Globus pallidus (tissue), 1 donor: ENCODE results near the gene DOP1A.

Source experiments
- DNase-seq: peaks from one replicate; pipeline ENCODE4 v3.0.0-alpha.2; 2015; ENCODE audit warnings: low spot score

DOP1A gene, protein sequence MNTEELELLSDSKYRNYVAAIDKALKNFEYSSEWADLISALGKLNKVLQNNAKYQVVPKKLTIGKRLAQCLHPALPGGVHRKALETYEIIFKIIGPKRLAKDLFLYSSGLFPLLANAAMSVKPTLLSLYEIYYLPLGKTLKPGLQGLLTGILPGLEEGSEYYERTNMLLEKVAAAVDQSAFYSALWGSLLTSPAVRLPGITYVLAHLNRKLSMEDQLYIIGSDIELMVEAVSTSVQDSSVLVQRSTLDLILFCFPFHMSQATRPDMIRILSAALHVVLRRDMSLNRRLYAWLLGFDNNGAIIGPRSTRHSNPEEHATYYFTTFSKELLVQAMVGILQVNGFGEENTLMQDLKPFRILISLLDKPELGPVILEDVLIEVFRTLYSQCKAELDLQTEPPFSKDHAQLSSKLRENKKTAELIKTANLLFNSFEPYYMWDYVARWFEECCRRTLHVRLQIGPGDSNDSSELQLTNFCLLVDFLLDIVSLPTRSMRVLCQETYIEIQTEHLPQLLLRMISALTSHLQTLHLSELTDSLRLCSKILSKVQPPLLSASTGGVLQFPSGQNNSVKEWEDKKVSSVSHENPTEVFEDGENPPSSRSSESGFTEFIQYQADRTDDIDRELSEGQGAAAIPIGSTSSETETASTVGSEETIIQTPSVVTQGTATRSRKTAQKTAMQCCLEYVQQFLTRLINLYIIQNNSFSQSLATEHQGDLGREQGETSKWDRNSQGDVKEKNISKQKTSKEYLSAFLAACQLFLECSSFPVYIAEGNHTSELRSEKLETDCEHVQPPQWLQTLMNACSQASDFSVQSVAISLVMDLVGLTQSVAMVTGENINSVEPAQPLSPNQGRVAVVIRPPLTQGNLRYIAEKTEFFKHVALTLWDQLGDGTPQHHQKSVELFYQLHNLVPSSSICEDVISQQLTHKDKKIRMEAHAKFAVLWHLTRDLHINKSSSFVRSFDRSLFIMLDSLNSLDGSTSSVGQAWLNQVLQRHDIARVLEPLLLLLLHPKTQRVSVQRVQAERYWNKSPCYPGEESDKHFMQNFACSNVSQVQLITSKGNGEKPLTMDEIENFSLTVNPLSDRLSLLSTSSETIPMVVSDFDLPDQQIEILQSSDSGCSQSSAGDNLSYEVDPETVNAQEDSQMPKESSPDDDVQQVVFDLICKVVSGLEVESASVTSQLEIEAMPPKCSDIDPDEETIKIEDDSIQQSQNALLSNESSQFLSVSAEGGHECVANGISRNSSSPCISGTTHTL (N-terminal part only)

DNA sequence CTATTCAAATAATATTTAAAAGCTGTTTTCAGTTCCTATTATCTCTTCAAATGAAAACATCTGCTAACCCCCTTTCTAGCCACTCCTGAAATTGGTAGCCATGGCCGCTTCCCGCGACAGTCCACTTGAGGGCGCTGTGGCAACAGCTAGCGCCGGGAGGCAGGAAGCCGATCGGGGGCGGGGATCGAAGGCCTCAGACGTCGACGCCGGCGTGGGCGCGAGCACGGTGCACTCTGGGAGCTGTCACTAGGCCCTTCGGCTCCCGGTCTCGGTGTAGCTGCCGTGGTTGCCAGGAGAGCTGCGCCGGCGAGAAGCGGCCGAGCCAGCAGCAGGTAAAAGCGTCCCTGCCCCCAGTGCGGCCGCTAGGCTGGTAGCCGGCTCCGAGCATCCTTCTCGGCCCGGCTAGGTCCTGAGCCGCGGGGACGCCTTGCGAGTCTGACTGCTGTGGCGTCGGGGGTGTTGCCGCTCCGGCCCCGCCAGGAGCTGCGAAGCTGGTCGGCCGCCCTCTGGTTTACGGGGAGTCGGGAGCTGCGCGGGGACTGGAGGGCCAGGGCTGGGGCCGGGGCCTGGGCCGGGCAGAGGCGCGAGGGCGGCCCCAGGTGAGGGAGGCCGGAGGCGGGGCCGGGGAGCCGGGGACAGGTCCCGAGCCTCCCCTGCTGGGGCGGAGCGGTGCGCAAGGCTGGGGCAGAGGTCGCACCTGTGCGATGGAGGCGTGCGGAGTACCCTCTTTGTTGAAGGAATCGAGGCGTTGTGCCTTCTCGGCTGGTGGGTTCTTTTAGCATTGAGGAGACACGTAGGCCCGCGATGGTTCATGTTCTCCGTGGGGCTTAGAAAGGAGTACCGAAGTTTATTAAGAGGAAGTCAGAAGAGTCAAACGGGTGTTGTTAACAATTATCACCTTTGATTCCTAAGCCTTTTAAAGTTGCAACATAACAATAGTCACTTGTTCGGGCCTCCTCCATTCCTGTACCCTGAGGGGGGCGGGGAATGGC, at the start of gene DOP1A:
DOP1A (plus strand) TSS at position 224 of the 992 bp plus-strand sequence. CDS start 29,307 bp downstream, outside the sequence.
- peak; percentile 92 for DNase-seq

DNA sequence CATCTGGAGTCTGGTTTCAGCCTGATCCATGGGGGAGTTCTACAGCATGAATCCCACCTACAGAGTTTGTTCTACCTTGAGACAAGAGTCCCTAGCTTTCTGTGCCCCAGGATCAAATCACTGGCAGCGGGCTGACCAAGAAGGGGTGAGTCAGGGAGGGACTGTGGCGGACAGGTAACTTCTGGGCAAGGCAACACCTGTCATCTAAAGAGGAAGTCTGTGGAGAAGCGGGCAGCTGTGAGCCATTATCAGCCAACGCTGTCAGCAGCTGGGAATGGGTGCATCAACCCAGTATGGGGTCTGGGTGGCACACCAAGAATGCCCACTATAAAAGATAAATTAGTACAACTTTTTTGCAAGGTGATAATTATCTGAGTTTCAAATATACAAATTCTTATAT, 47.7 kb upstream of the DOP1A start:
- DNase-seq = no peak

DNA sequence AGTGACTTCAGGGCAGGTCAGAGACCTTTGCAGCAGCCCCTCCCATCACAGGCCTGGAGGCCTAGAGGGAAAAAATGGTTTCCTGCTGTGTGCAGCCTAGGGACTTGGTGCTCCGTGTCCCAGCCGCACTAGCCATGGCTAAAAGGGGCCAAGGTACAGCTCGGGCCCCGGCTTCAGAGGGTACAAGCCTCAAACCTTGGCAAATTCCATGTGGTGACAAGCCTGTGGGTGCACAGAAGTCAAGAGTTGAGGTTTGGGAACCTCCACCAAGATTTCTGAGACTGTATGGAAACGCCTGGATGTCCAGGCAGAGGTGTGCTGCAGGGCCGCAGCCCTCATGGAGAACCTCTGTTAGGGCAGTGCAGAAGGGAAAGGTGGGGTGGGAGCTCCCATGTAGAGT, 35.8 kb upstream of the DOP1A start:
- DNase-seq = no peak

DNA sequence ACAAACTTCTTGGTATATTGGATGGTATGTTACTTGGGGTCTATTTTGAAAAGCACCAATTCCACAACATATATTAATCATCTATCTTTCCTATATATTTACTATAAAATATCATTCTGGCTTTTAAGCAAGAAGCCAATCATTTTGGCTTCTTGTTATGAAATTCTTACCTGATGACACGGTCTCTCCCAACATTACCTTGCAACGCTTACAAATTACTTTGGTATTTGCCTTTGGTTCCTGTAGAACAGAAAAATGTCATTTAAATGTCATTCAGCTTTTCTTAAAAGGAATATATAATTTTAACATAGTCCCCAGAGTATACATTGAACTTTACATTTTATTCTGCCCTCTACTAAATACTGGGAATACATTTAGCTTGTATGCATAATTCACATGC, 29.2 kb upstream of the DOP1A start:
- no peak for DNase-seq

DNA sequence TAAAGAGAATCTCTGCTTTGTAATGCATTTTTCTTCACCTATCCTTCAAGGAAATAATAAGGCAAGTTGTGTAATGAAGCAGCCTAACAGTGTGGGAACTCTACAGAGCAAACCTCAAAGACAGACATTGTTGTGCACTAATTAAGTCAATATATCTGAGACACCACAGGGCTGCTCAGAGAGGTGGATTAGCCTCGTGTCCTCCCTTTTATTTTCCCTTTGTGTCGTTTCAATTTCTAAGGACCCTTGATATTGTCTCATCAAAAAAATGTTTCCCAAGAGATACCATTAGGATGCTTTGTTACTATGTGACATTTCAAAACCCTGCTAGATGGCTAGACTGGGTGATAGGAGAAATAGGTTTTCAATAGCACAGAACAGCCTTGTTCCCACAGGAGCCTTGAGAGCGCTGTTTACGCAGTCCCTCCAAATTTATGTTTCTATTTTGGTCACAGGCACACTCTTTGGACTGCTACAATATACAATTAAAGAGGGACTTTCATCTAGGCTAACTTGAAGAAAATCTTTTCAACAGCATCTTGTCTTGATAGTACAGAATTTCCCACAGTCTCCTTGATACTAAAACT, 24.9 kb upstream of the DOP1A start:
- no peak for DNase-seq

DNA sequence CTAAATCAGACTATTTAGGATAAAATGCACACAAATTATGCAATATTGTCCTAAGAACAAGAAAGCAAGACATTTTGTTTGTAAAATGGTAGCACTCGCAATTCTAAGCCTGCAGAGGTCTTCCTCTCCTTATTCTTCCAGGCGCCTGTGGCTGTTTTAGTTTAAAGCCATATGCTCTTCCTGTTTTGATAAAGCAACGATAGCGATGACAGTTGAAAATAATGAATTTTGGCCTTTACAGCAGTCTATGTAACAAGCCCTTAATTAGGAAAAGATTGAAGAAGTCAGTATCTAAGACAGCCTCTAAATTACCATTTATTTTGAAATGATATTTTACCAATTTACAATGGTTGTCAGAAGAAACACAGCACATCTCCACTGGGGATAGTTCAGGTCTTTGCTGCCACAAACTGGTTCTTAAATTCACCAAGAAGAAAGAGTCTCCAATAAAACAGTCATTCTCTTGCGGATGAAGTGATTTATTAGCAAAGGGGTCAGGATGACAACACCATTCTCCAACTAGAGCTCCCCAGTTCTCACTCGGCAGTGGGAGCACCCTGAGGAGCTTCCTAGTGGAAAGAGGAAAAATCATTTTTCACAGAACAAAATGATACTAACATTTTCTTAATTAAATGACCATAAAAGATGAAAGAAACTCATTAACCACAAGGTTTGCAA, 23.2 kb upstream of the DOP1A start:
- no peak for DNase-seq

DNA sequence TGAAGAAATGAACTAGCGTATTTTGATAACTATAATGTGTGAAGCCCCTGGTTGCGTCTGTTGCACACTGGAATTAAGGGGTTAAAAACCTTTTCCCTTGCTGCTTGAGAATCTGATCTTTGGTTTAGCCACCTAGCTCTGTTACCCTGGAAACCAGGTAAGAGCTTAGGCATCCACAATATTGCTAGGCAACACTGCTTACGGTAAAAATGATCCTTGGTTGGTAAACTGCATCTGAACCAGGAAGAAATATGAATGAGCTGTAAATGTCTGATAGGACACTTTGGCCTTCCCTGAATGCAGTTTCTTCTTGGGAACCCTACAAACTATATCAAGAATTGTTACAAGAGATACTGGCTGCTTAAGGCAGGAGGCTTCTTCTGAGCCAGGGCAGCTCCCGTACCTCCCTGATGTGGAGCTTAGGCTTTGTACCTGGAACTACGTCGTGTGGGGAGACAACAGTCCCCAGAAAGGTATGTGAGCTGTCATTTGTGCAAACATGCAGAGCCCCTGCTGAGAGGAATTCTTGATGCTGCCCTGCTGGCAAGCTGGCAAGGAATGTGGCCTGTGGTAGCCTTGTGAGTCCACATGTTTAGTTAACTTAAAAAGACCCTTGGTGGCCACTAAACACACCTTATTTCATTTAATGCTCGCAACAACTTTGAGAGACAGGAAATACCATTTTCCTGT, 20.3 kb upstream of the DOP1A start:
- no peak for DNase-seq

DNA sequence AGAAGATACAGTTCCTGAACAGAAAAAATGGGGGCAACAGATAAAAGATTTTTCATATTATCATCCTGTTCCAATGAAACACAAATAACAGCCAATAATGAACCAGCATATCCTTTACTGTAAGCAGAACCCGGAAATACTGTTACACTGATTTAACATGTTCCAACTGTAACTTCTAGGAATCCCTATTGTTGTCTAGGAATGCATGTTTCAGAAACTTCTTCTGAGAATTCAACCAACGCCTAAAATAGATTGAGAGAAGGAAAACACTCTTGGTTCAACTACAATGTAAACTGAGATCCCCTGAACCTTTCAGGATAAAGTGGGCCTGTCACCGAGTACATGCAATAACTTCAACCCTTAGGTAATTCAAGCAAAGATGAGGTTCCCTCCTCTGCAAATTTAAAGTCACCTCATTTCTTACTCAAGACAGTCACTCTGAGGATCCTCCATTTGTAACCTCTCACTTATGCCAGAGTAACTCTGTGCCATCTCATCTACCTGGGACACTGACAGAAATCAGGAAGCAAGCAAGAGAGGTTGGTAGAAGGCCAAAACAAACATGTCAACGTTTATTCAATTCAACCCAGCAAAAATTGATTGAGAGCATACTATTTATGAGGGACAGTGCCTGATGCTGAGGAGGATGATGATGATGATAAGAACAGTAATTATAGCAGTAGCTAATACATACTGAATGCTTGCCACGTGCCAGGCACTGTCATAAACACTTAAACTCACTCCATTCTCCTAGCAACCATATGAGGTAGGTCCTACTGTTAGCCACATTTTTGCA, 15.9 kb upstream of the DOP1A start:
- DNase-seq = no peak

DNA sequence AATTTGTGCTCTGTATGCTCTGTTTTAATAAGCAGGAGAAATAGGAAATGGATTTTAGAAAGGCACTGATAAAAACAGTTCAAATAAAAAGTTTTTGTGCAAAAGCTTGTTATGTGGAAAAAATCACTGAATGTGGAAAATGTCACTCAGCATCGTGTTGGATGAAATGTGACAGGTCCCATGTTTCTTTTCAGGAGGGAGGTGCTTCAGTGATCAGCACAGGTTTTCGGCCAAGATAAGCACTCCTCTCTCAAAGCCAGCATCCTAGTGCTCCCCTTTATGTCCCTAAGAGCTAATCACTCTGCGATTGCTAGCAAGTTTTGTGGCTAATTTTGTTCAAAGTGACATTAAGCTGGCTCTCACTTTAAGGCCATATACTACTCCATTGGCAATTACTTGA, 13.8 kb upstream of the DOP1A start:
- no peak for DNase-seq

DNA sequence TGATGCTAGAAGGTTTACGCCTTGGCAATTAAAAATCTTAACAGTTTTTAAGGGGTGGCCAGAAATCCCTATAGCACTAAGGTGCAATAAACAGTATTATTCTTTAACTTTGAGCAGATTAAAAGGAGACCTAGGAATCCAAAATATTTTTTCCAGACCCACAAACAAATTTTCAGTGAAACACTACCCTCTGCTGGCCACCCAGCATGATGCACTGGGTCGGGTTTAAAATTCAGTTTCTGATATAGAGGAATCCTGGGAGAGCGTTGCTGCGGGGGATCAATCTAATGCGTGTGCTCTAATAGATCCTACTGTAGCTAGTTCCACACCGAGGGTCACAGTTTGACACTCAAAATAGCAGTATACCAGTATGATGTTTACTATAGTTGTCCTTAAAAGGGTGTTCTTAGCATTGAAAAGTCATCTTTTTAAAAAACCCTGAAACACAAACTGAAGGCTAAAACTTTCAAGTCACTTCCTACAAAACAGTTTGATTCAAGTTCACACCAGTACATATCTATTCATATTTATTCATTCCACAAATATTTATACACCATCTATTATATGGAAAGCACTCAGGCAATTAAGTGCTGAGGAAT, 12.0 kb upstream of the DOP1A start:
- DNase-seq = peak; percentile 38

DNA sequence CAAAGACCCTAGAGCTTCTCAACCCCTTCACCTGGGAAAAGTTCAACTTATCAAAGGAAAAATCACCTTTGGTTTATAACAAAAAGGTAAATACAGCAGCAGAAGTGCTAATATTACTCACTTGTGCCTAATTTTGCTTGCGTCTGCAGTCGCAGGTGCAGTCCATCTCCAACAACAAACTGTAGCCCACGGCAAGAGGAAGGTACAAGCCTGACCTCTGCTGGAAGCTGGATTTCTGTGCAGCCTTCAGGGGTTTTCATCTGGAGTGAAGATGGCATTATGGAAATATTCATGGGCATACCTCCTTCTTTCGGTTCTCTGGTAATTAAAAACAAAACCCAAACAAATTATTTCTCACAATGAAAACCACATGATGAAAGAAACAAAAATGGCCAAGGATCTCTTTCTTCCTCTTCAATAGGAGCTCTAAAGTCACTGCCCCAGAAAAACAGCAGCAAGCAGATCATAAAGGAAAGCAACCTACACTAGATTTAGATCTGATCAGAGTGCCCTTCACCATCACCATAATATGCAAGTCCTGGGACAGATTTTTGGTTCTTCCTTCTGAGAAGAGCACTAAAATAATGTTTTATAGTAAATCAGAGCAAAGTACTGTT, 9.7 kb upstream of the DOP1A start:
- peak; percentile 33 for DNase-seq

DNA sequence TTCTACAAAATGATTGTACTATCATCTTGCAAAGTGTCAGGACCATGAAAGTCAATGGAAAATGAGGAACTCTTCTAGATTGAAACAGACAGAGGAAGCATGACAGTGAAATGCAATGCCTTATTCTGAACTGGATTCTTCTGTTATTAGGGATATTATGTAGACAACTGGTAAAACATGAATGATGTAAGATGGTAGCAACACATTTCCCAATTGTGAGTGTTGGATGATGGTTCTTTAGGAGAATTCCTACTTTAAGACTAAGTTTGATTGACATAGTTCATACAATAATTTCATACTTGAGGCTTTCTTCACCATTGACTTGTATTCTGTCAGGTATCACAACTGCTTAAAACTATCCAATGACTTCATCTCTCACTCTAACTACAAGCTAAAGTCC, 6.3 kb upstream of the DOP1A start:
- DNase-seq = no peak

DNA sequence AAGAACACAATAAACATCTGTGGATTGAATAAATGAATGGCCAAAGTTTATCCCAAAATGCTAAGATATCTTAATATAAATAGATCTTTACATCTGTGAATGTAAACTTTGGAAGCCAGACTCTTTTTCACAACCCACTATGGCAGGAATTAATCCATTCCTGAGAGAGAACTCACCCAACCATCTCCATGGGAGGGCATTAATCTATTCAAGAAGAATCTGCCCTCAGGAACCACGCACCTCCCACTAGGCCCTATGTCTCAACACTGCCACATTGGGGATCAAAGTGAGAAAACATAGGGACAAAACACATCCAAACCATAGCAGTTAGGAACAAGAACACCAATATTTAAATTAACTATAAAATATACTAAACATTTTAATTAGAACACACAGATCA, 5.2 kb upstream of the DOP1A start:
- no peak for DNase-seq

DNA sequence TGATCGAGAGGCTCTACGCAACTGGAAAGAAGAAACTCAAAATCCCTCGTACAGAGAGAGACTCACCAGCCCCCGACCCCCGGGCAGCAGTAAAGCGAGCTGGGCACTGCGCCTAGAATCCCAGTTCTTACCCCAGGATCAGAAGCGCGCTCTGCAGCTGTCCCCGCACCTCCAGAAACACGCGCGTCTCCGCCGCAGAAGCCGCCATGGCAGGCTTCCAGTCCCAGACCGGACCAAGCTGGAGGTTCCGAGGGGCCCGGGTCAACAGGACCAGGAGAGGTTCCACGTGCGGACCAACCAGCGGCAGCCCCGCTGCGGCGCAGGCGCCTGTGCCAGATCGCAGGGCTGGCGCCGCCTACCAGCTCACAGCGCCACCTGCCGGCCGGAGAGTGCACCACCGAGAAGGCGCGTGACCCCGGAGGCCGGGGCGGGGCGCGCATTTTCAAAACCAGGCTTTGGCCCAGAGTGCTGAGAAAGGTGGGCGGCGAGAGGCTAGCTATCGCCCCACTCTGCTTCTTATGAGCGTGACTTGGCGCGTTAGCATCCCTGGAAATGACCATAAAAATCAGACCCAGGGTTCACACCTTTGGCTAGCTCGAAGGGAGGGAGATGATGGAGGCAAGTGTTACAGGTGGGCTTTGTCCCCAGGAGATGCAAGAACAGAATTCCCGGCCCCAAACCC, 1.8 kb upstream of the DOP1A start, which contains the start of gene UBE3D:
UBE3D (minus strand) TSS at position 331 of the 682 bp plus-strand sequence; CDS start at position 208, 123 bp downstream.
- DNase-seq = peak; percentile 82

DNA sequence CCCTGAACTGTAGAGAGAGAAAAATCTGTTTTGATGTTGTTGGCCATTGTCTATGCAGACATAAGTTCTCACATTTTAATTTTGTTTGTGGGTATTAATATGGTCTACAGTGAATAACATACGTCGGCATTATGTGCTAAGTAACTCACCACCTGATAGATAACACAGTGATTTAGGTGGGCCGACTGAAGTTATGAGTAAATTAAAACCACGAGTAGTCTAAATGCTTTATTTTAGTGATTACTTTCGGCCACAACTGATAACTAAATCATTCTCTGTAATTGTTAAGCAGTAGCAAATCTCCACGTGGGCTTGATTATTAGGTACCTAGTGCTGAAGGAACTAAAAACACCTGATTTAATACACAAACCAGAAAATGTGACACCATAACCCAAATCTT, 1.1 kb downstream of the DOP1A start:
- no peak for DNase-seq

DNA sequence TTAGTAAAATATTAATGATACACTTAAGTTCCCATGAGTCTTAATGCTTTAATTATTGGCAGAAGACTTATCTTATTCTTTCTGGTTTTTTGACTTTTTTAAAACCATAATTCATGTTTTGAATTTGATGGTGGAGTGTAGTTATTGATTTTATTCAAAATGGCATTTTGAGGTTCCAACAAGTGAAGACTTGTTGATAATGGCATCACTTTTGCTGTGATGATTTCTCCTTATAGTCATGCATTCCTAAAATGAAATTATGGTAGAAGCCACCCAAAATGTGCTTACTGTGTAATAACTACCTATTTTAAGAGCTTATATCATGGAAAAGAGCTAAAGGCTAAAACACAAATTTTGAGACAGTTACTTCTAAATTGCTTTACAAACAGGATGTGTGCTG, 2.2 kb downstream of the DOP1A start:
- DNase-seq = no peak

DNA sequence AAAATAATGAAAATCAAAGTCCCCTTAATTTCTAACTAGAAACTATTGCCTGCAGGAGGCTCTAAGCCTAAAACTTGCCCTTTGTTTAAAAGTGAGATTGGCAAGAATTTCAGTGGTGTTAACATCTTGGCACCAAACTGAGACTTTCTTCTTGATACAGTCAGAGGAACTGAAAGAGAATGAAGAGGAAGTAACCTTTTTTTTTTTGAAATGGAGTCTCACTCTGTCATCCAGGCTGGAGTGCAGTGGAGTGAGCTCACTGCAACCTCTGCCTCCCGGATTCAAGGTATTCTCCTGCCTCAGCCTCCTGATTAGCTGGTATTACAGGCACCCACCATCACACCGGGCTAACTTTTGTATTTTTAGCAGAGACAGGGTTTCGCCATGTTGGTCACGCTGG, 3.6 kb downstream of the DOP1A start:
- DNase-seq = peak; percentile 34
